H1 (cell line): ENCODE results near the gene LSM14B. TPM values are rescaled to one million over a fixed set of nuclear protein-coding genes. Genes with fewer than 3 reads are reported as not detected.
A peak's percentile ranks its signal among the peaks of the same experiment; 100 is the strongest.

Experiments
- CTCF ChIA-PET: fragments of 300-600 bp; sonication (Branson Sonifier 250); formaldehyde crosslinking; loops from one replicate; lab custom pipeline; 2021; ENCODE audit not compliant: partially characterized antibody; lab: Charles Lee
- POLR2A ChIA-PET: fragments of 300-600 bp; sonication (Branson Sonifier 250); formaldehyde crosslinking; loops from one replicate; lab custom pipeline; 2021; ENCODE audit warnings: inconsistent platforms; ENCODE audit not compliant: partially characterized antibody; lab: Charles Lee
- DNase-seq, 2 experiments: peaks; one replicate each; pipeline versions ENCODE4 v3.0.0 to v3.0.0-alpha.2; 2010 to 2022; ENCODE audit warnings: low spot score in 2 of 2, low read depth in 1 of 2, mixed read lengths in 1 of 2
- FAIRE-seq: peaks from 2 replicates; lab custom pipeline; 2011; peaks lifted over from hg19 to GRCh38; lab: Jason Lieb, UNC
- H2AFZ ChIP-seq: 2 replicates; pipeline ENCODE4 v1.8.1; 2012; ENCODE audit warnings: low read length, inconsistent platforms
- H2AK5ac ChIP-seq: 2 replicates; pipeline ENCODE4 v1.6.1; 2013; ENCODE audit warnings: low read depth, low read length
- H2BK120ac ChIP-seq: replicated peaks from 2 replicates; pipeline ENCODE3; 2013; ENCODE audit warnings: low read depth, low read length, inconsistent platforms
- H2BK12ac ChIP-seq: 2 replicates; pipeline ENCODE4 v1.6.1; 2013; ENCODE audit warnings: low read depth, low read length
- H2BK15ac ChIP-seq: 2 replicates; pipeline ENCODE4 v1.6.1; 2013; ENCODE audit warnings: low read length
- H2BK20ac ChIP-seq: 2 replicates; pipeline ENCODE4 v1.6.1; 2013; ENCODE audit warnings: low read length
- H2BK5ac ChIP-seq: 2 replicates; pipeline ENCODE4 v1.6.1; 2013; ENCODE audit warnings: low read depth, low read length
- H3K14ac ChIP-seq: 2 replicates; pipeline ENCODE4 v1.6.1; 2013; ENCODE audit warnings: inconsistent platforms; ENCODE audit not compliant: insufficient read length
- H3K18ac ChIP-seq: 2 replicates; pipeline ENCODE4 v1.6.1; 2013; ENCODE audit warnings: low read length; ENCODE audit errors: extremely low read depth
- H3K23ac ChIP-seq: 2 replicates; pipeline ENCODE4 v1.6.1; 2013; ENCODE audit warnings: inconsistent platforms; ENCODE audit not compliant: insufficient read length
- H3K23me2 ChIP-seq: 2 replicates; pipeline ENCODE4 v1.6.1; 2013; ENCODE audit warnings: low read depth, low read length
- H3K27ac ChIP-seq: 2 replicates; pipeline ENCODE4 v1.6.1; 2011; ENCODE audit warnings: low read depth, low read length, inconsistent platforms
- H3K27me3 ChIP-seq, 4 experiments: replicated peaks in 1 of 4; 1 replicate in 1 of 4; 2 replicates in 3 of 4; pipeline versions ENCODE4 v1.6.1 to v1.8.1; 2011 to 2013; ENCODE audit warnings: low read length in 3 of 4, mild to moderate bottlenecking in 3 of 4, inconsistent platforms in 2 of 4, mixed read lengths in 2 of 4, moderate library complexity in 1 of 4; ENCODE audit not compliant: control insufficient read depth in 3 of 4, insufficient read depth in 3 of 4; ENCODE audit errors: extremely low read depth in 1 of 4
- H3K36me3 ChIP-seq, 4 experiments: 2 replicates each; pipeline versions ENCODE4 v1.6.1 to v1.8.1; 2011 to 2013; ENCODE audit warnings: mild to moderate bottlenecking in 4 of 4, low read length in 3 of 4, moderate library complexity in 2 of 4, control low read depth in 1 of 4, inconsistent platforms in 1 of 4; ENCODE audit not compliant: insufficient read depth in 4 of 4, control insufficient read depth in 2 of 4
- H3K4ac ChIP-seq: replicated peaks from 2 replicates; pipeline ENCODE3; 2013; ENCODE audit warnings: low read length, low read depth, mixed read lengths, inconsistent platforms; ENCODE audit not compliant: insufficient read length
- H3K4me1 ChIP-seq, 4 experiments: replicated peaks in 1 of 4; 1 replicate in 1 of 4; 2 replicates in 3 of 4; pipeline versions ENCODE4 v1.6.1 to v1.8.1; 2011 to 2013; ENCODE audit warnings: low read length in 3 of 4, inconsistent platforms in 2 of 4, mixed read lengths in 1 of 4; ENCODE audit not compliant: insufficient read depth in 4 of 4, control insufficient read depth in 3 of 4
- H3K4me2 ChIP-seq, 2 experiments: 2 replicates each; pipeline versions ENCODE4 v1.6.1 to v1.8.1; 2011 to 2013; ENCODE audit warnings: low read depth in 2 of 2, low read length in 2 of 2, control low read depth in 1 of 2, inconsistent platforms in 1 of 2, mild to moderate bottlenecking in 1 of 2; ENCODE audit not compliant: insufficient read depth in 1 of 2
- H3K4me3 ChIP-seq, 4 experiments: fragments of 200-600, 300-600 bp in 1 of 4; sonication (generic), shearing (Covaris generic), sonication (Bioruptor Twin) in 1 of 4; 2 replicates each; pipeline versions ENCODE4 v1.5.1 to v1.8.1; 2011 to 2016; ENCODE audit warnings: low read length in 4 of 4, low read depth in 3 of 4, control low read depth in 2 of 4, inconsistent platforms in 2 of 4, mild to moderate bottlenecking in 2 of 4, mixed read lengths in 1 of 4, moderate library complexity in 1 of 4; ENCODE audit not compliant: insufficient read depth in 2 of 4; ENCODE audit errors: extremely low read depth in 1 of 4
- H3K56ac ChIP-seq: replicated peaks from 2 replicates; pipeline ENCODE3; 2013; ENCODE audit warnings: low read depth, mild to moderate bottlenecking, mixed read lengths, low read length, inconsistent platforms; ENCODE audit not compliant: insufficient read length
- H3K79me1 ChIP-seq: 2 replicates; pipeline ENCODE4 v1.6.1; 2013; ENCODE audit warnings: low read depth, low read length, control low read depth
- H3K79me2 ChIP-seq, 2 experiments: 2 replicates each; pipeline versions ENCODE4 v1.6.1 to v1.8.1; 2012 to 2013; ENCODE audit warnings: low read length in 2 of 2, mild to moderate bottlenecking in 2 of 2, inconsistent platforms in 1 of 2; ENCODE audit not compliant: insufficient read depth in 2 of 2, control insufficient read depth in 1 of 2
- H3K9ac ChIP-seq, 4 experiments: replicated peaks in 1 of 4; 1 replicate in 1 of 4; 2 replicates in 3 of 4; pipeline versions ENCODE4 v1.6.1 to v1.8.1; 2011 to 2013; ENCODE audit warnings: low read depth in 3 of 4, low read length in 3 of 4, control low read depth in 2 of 4, mild to moderate bottlenecking in 2 of 4, moderate library complexity in 2 of 4, inconsistent platforms in 1 of 4; ENCODE audit errors: extremely low read depth in 1 of 4
- H3K9me3 ChIP-seq, 2 experiments: 2 replicates each; pipeline versions ENCODE4 v1.6.1 to v1.8.1; 2012 to 2013; ENCODE audit warnings: mild to moderate bottlenecking in 2 of 2, moderate library complexity in 2 of 2, control low read depth in 1 of 2, inconsistent platforms in 1 of 2, low read depth in 1 of 2, low read length in 1 of 2, mixed read lengths in 1 of 2; ENCODE audit not compliant: insufficient read depth in 2 of 2
- H4K20me1 ChIP-seq, 2 experiments: replicated peaks in 1 of 2; 2 replicates each; pipeline versions ENCODE3 to v1.8.1; 2011 to 2013; ENCODE audit warnings: inconsistent platforms in 2 of 2, low read length in 2 of 2, mild to moderate bottlenecking in 1 of 2; ENCODE audit not compliant: insufficient read depth in 2 of 2, control insufficient read depth in 1 of 2
- H4K5ac ChIP-seq: 2 replicates; pipeline ENCODE4 v1.6.1; 2013; ENCODE audit warnings: low read length, low read depth, mixed read lengths, inconsistent platforms; ENCODE audit not compliant: insufficient read length
- H4K8ac ChIP-seq: 2 replicates; pipeline ENCODE4 v1.8.0; 2013; ENCODE audit warnings: mild to moderate bottlenecking, moderate library complexity, low read length, inconsistent platforms; ENCODE audit not compliant: insufficient read depth; ENCODE audit errors: extremely low read depth
- H4K91ac ChIP-seq: replicated peaks from 2 replicates; pipeline ENCODE3; 2013; ENCODE audit warnings: low read length, mixed read lengths, inconsistent platforms; ENCODE audit not compliant: insufficient read length
- HDAC2 ChIP-seq, 2 experiments: fragments of 300-600 bp in 1 of 2; sonication (generic) in 1 of 2; IDR thresholded peaks; 2 replicates each; pipeline ENCODE4 v1.6.1; 2011 to 2012; ENCODE audit warnings: low read depth in 2 of 2, low read length in 2 of 2, mild to moderate bottlenecking in 2 of 2, moderate library complexity in 2 of 2, borderline replicate concordance in 1 of 2, inconsistent platforms in 1 of 2
- RFX5 ChIP-seq: IDR thresholded peaks from 2 replicates; pipeline ENCODE4 v1.6.1; 2011; ENCODE audit warnings: low read depth, low read length, improper control_type of control experiment, borderline replicate concordance
- RNF2 ChIP-seq: fragments of 200-900, 300-1000 bp; sonication (generic); IDR thresholded peaks from 2 replicates; pipeline ENCODE4 v1.7.1; 2016; ENCODE audit warnings: borderline replicate concordance, low read depth, mild to moderate bottlenecking, antibody characterized with exemption, low read length; ENCODE audit not compliant: poor library complexity, severe bottlenecking; ENCODE audit errors: missing control alignments
- RXRA ChIP-seq: IDR thresholded peaks from 2 replicates; pipeline ENCODE4 v1.6.1; 2011; ENCODE audit warnings: low read depth, mild to moderate bottlenecking, low read length, moderate library complexity; ENCODE audit not compliant: insufficient read depth
- TAF1 ChIP-seq: IDR thresholded peaks from 2 replicates; pipeline ENCODE4 v1.6.1; 2011; ENCODE audit warnings: mild to moderate bottlenecking, low read depth, low read length
- TBP ChIP-seq: IDR thresholded peaks from 2 replicates; pipeline ENCODE4 v1.6.1; 2011; ENCODE audit warnings: low read depth, low read length, improper control_type of control experiment
- ZNF274 ChIP-seq: IDR thresholded peaks from 2 replicates; pipeline ENCODE4 v1.7.0; 2012; ENCODE audit warnings: low read length, borderline replicate concordance; ENCODE audit errors: extremely low read depth
- WGBS, 2 experiments: shearing (Covaris generic) in 1 of 2; methylation state at CpG; one replicate each; pipeline versions ENCODE4 v1.1.6 to v1.1.7; 2013 to 2015; ENCODE audit warnings: low lambda C conversion rate in 2 of 2, mixed read lengths in 2 of 2, inconsistent platforms in 1 of 2, low coverage in 1 of 2, missing lambda C conversion rate in 1 of 2; ENCODE audit not compliant: insufficient replicate concordance in 2 of 2, insufficient coverage in 1 of 2, insufficient read length in 1 of 2; ENCODE audit errors: extremely low coverage in 1 of 2, missing lambda C conversion rate in 1 of 2; 5-methylcytosine and 5-hydroxymethylcytosine counted together
- polyA plus RNA-seq, 7 experiments: library from polyadenylated mRNA; depleted of rRNA in 3 of 7; stranded (reverse) in 5 of 7; unstranded in 2 of 7; fragments of >200 nt in 5 of 7; fragments of 200-250 nt in 2 of 7; gene quantifications; 1 replicate in 5 of 7; 2 replicates in 1 of 7; 4 replicates in 1 of 7; pipeline versions ENCODE4 v1.2.1 to v1.2.3, GENCODE V29; 2011 to 2013; ENCODE audit warnings: missing spikeins in 2 of 7, mixed read lengths in 2 of 7
- total RNA-seq: library from RNA; stranded (reverse); fragmentation: NEBNext Ultra II Directional; extraction: Animal tissue kit (Norgen Biotek cat#: 25700); gene quantifications from 2 replicates; pipeline ENCODE4 v1.2.1, GENCODE V29; 2021
- TF ChIP-seq, protein P1 (sequence below): IDR thresholded peaks from 2 replicates; pipeline ENCODE4 v1.6.1; 2012; ENCODE audit warnings: inconsistent platforms

Gene LSM14B
- total and polyA plus RNA-seq, 2 of the 8 experiments (the other 6 are each of a cell fraction or from before 2014, with no cell fraction given), result 58.3 to 65.6 TPM

- Histone ChIP-seq H3K4me1 (no peaks in the 10 kb centered on the region), H4K8ac (peak overlapping the region; percentile 91), H3K79me1 (peaks cover 7% of the 10 kb centered on the region), H3K27me3 (no peaks in the 10 kb centered on the region), H2BK120ac (no peak overlapping the region), H3K4me3 (no peak overlapping the region), H4K5ac (no peak overlapping the region), H4K91ac (no peak overlapping the region), H2AFZ (no peak overlapping the region), H3K79me2 (peaks cover 2 to 20% of the 10 kb centered on the region in 2 experiments; a peak in 3 of 4 replicates), H3K18ac (no peak overlapping the region), H3K4me2 (no peak overlapping the region), H3K9ac (no peak overlapping the region), H2BK20ac (no peak overlapping the region), H2BK15ac (no peak overlapping the region), H3K4ac (no peak overlapping the region), H3K27ac (no peak overlapping the region), H2AK5ac (no peak overlapping the region), H3K56ac (no peak overlapping the region), H3K23ac (no peak overlapping the region), H3K23me2 (no peaks in the 10 kb centered on the region), H3K36me3 (peaks cover 13 to 50% (median 32%) of the 10 kb centered on the region in 4 experiments), H3K14ac (no peak overlapping the region), H3K9me3 (no peaks in the 10 kb centered on the region), H2BK12ac (no peak overlapping the region), H2BK5ac (no peak overlapping the region), H4K20me1 (peaks cover 5 to 42% of the 10 kb centered on the region in 2 experiments)
- no peak for TF ChIP-seq RNF2
- TF ChIP-seq, protein P1, sequence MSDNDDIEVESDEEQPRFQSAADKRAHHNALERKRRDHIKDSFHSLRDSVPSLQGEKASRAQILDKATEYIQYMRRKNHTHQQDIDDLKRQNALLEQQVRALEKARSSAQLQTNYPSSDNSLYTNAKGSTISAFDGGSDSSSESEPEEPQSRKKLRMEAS, result no peak
- no peak for TF ChIP-seq TAF1
- TF ChIP-seq HDAC2 (IDR thresholded peaks at IDR 0.05; ENCODE audit: borderline replicate concordance in 1 of 2, low read depth in 2 of 2, low read length in 2 of 2), result no peak
- TF ChIP-seq RFX5, result no peak
- no peak for TF ChIP-seq TBP
- no peak for TF ChIP-seq ZNF274
- TF ChIP-seq RXRA, result no peak
- ChIA-PET POLR2A (no interaction called here), CTCF (no interaction called here)
- FAIRE-seq (no peak), DNase-seq (no peak)
- WGBS, 2 experiments, result 97% methylated on average over 36 of the region's 38 CpGs; no CpG with 5 or more reads in 1 of the 2 experiments
Observed at GRCh38 chr20:62162765-62163484, 40.6 kb downstream of the LSM14B start.
